Astrocyte of the hippocampus (primary cell): ENCODE data around the gene TENT5C.

Experiments
- DNase-seq: peaks from one replicate; pipeline ENCODE4 v3.0.0; 2011; ENCODE audit warnings: low read depth, low spot score

Gene TENT5C

GRCh38 chr1:117656202-117656641, 50.4 kb downstream of the TENT5C start:
- DNase-seq, result no peak

- peak; percentile 82 for DNase-seq
These were observed 51.2 kb downstream of the TENT5C start for GRCh38 chr1:117657031-117657430.

DNA sequence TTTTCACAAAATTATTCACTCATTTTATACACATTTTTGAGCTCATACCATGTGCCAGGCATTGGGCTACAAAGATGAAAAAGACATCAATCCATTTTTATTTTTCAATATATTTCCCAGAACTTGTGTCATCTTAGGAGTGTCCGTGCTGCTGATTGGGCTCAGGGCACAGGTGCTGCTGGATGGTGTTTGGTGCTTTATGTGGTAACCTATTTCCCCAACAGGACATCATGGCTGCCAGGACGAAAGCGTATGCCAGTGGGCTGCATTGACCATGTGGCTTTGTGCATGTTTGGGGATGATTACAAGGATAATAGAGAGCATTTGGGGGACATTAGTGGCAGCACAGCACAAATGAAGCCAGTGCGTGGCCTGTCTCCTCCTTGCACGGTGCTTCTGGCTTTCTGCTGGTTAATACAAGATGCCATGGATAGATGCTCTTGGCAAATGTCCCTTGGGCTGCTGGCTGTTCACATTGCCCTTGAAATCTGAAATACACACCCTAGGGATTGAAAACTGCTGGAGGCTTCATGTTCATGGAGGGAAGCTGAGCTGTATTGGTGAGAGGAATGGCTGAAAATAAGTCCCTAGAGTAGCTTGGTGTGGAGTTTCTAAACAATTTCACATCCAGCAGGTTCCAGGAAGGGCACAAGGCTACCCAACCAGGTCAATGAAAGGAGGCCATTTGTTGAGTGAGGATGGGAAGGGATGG, 52.3 kb downstream of the TENT5C start:
- DNase-seq, result no peak

DNA sequence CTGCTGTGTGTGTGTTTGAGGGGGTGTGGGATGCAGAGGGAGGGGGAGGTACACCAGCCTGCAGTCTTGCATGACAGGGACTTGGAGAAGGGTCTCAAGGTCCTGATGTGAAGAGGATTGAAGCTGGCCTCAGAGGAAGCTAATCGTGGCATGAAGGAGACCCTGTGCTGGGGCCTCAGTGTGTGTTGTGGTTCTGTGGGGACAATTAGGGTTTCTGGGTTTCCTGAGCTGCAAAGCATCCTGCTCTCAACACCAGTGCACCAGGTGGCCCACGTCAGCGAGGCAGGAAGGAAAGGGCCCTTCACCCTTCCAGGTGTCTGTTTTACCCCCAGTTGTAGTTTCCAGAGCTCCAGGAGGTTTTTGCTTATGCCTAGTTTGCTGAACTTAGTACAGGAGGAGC, 52.8 kb downstream of the TENT5C start:
- no peak for DNase-seq

- no peak for DNase-seq
These were observed 53.9 kb downstream of the TENT5C start for GRCh38 chr1:117659550-117660270.

DNA sequence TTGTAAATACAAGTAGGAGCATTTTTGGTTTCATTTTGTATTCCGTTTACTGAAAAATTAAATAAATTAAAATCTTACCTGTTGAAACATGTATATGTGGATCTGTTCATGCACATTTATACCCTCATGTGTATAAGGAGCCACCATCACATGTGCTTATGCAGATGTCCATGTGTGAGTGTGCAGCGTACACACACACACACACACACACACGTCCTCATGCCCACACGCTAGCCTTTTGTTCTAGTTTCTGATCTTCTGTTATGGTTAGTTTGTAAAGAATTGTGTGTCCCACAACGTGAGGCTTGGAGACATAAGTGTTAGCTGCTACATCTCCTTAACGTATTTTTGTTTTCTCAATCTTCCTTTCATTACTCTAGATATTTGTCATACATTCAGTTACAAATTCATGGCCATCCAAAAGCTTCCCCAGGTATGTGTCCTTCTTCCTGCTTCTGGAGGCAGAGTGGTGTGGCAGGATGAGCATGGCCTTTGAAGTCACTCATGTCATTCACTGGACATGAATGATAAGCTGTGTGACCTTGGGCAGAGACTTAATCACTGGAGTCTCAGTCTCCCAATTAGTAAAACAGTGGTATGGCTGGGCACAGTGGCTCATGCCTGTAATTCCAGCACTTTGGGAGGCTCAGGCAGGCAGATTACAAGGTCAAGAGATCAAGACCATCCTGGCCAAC, 54.6 kb downstream of the TENT5C start:
- DNase-seq, result no peak

DNA sequence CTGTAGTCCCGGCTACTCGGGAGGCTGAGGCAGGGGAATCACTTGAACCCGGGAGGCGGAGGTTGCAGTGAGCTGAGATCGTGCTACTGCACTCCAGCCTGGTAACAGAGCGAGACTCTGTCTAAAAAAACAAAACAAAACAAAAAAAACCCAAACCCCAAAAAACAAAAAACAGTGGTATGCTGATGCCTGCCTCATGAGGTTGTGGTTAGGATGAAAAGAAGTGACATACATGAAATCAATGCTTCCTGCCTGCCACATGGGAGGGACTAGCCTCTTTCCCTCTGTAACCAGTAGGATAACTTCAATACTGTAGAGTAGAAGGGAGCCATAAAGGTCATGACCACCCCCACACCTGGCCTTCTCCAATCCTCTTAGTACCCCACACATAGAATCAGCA, 55.2 kb downstream of the TENT5C start:
- no peak for DNase-seq

GRCh38 chr1:117662667-117663066, 56.8 kb downstream of the TENT5C start:
- DNase-seq, result no peak

GRCh38 chr1:117663156-117663902, 57.5 kb downstream of the TENT5C start:
- no peak for DNase-seq

DNA sequence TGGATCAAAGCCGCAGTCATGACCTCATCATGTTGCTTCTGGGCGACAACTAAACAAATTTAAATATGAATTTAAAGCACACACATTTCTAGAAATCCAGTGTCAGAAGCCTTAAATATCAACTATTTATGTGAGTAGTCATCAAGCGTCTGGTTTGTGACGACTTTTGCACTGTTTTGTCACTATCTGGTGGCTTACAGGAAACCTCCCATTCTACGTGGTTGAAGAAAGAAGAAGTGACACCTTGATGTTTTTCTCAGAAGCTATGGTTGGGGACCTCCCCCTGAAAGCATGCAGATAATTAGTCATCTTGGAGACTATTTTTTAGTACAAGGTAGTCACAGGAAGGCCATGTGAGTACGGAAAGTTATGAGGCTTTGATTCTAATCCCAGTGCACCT, 58.5 kb downstream of the TENT5C start:
- no peak for DNase-seq

- DNase-seq, result no peak
These were observed 59.9 kb downstream of the TENT5C start for GRCh38 chr1:117665556-117666270.

GRCh38 chr1:117669572-117669971, 63.7 kb downstream of the TENT5C start:
- no peak for DNase-seq

GRCh38 chr1:117670976-117671780, 65.3 kb downstream of the TENT5C start:
- no peak for DNase-seq

- peak; percentile 43 for DNase-seq
These were observed 66.1 kb downstream of the TENT5C start for GRCh38 chr1:117671781-117672501.

- DNase-seq, result no peak
These were observed 66.9 kb downstream of the TENT5C start for GRCh38 chr1:117672756-117673155.

DNA sequence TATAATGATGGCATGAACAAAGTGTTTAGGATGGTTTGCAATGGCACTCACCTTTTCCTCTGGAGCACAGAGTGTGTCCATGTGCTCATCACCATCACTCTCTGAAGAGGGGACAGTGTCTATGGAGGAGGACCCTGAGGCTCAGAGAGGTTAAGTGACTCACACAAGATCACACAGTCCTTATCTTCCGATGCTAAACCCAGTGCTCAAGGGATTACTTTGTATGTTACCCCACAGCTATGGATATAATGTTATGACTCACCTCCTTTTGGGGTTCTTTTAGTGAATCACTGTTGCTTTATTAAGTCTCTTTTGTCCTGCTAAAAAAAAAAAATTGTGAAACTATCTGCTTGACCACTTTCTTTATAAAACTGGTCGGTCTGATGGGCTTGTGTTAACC, 67.6 kb downstream of the TENT5C start:
- DNase-seq, result peak; percentile 37

DNA sequence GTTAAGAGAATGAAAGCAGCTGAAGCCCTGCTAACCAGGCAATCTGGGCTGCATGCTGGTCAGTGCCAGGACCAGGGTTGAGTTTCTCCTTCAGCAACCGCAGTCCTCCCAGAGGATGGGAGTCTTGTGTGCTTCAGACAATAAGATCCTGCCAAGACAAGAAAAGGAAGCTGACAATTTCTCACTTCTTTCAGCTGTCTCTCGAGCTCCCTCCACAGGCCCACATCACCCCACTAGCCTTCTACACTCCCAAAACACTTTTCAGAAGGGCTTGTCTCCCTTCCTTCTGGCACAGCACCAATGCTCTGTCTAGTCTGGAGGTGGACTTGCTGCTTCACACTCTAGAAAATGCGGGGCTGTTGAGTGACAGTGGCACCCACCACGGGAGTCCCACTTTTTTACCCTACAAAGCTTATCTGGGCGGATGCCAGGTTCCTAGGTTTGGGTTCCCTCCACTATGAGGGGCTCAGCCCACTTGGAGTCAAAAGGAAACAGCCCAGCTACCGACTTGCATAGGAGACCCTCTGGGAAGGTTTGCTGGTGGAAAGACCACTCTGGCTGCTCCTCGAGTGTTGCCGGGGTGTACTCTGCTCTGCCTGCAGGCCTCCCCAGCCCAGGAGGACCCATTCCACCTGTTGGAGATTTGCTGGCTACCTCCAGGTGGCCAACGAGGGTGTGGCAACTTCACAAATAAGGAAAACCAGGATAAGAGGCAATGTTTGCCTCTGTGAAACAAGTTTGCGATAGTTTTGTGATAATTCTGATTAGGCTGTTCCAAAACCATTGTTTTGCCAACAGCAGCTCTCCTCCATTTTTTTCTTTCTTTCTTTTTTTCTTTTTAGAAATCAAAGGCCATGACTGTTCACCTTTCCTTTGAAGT, 68.9 kb downstream of the TENT5C start:
- DNase-seq, result no peak

DNA sequence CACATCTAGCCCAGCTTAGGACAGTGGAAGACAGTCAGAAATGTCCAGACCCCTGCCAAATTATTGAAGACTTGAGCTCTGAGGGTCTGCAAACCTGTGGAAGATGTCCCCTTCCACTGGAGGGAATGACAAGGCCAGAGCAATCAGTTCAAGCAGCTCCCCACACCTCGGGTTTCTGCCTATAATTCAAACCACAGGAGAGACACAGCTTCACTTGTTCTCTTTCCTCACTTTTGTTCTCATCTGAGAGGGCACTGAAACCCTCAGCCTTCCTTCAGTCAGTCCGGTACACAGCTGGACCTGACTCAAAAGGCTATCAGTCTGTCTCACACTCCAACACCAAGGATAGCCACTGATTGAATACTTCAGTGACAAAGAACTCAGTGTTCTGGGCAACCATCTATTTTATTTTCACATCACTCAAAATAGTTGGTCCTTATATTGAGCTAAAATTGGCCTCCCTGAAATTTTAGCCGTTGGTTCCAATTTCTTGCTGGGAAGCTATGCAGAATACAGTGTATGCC, 70.1 kb downstream of the TENT5C start:
- DNase-seq, result no peak
